ENCODE data around the gene RUNX2. TPM values are rescaled to one million over a fixed set of nuclear protein-coding genes. Genes with fewer than 3 reads are reported as not detected.

RUNX2 gene
- total and polyA plus RNA-seq, 10 of the 15 experiments (the other 5 are each of a cell fraction or from before 2014, with no cell fraction given) = 0.01 to 0.77 (median 0.15) TPM; not detected in 3

- TF ChIP-seq CUX1 (IDR thresholded peaks at IDR 0.05; ENCODE audit: insufficient replicate concordance, low read depth, low read length) (no peak), HDAC2 (IDR thresholded peaks at IDR 0.05) (no peak), PBX3 (IDR thresholded peaks at IDR 0.05; ENCODE audit: insufficient replicate concordance, low read depth, low read length) (no peak), RELA (IDR thresholded peaks at IDR 0.05; ENCODE audit: borderline replicate concordance, partially characterized antibody) (no peak), ZNF24 (IDR thresholded peaks at IDR 0.05) (no peak), SIN3A (IDR thresholded peaks at IDR 0.05; ENCODE audit: low read depth, low read length) (no peak), ATF7 (IDR thresholded peaks at IDR 0.05; ENCODE audit: low read depth) (no peak), SP1 (IDR thresholded peaks at IDR 0.05; ENCODE audit: low read depth, low read length) (no peak)
Observed at GRCh38 chr6:45327956-45328522, at the start of gene RUNX2 (continued).
